HG03575 (cell line): Measurements from ENCODE around the gene CYLC1.

ENCODE experiments used
- ATAC-seq: cut with Tn5 transposase; IDR thresholded peaks from one replicate; pipeline ENCODE4 v1.9.1; 2021; ENCODE audit not compliant: unreplicated experiment, insufficient number of reproducible peaks, low FRiP score; ENCODE audit errors: extremely low read depth

The CYLC1 gene, protein sequence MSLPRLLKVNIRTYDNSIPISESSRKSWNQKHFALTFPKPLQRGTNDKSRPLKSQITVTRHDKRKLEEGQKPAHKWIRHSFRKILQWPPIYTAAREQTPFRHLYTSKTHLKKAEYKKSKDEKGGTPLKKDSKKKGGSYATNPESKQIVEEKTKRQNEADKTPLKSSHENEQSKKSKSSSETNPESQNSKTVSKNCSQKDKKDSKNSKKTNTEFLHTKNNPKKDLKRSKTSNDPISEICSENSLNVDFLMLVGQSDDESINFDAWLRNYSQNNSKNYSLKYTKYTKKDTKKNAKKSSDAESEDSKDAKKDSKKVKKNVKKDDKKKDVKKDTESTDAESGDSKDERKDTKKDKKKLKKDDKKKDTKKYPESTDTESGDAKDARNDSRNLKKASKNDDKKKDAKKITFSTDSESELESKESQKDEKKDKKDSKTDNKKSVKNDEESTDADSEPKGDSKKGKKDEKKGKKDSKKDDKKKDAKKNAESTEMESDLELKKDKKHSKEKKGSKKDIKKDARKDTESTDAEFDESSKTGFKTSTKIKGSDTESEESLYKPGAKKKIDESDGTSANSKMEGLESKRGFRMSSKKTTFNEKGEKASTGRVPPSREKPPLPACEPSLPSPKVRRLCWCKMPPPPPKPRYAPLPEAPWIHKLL

DNA sequence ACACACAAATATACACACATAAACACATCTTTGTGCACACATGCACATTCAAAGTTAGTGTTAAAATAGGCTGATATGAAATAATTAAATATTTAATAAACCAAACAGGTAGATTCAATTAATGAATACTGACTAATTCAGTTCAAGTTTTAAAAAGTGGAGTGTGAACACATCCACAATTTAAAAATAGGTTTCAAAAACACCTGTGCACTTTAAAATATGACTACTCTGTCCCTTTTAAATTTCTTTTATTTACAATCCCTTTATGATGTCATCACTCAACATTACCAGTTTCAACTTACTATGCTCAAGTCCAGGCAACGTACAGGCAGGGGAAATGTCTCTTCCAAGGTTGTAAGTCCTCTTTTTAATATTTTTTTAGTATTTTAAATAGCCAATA is at the start of gene CYLC1:
Gene CYLC1 (plus strand): TSS at position 301 of the 400 bp plus-strand sequence. CDS start 37 bp downstream, at position 338.
- no peak for ATAC-seq

DNA sequence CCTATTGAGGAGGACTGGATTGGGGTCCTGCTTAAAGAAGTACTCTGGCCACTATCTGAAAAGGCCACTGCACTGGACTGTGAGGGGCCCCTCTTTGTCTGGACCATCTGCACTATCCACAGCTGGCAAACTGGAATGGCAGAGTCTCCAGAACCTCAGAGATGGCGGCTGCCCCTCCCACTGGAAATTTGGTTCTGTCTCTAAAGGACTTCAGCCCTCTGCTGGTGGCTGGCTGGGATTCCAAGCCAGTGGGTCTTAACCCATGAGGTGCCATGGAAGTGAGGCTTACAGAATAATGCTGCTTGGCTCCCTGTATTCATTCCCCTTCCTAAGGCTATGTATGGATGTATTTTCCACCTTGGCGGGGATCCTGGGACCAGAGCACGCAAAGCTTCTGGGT is 41.6 kb upstream of the CYLC1 start:
- ATAC-seq: no peak

DNA sequence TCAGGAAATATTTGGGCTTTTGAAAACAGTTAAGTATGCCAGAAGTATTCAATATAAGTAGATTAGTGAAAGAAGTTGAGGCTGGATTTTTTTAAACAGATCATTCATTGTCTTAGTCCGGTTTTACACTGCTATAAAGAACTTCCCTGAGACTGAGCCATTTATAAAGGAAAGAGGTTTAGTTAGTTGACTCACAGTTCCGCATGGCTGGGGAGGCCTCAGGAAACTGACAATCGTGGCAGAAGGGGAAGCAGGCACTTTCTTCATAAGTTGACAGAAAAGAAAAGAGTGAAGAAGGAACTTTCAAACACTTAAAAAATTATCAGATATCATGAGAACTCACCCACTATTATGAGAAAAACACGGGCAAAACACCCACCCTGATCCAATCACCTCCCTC is 31.1 kb upstream of the CYLC1 start:
- ATAC-seq: peak; percentile 82

DNA sequence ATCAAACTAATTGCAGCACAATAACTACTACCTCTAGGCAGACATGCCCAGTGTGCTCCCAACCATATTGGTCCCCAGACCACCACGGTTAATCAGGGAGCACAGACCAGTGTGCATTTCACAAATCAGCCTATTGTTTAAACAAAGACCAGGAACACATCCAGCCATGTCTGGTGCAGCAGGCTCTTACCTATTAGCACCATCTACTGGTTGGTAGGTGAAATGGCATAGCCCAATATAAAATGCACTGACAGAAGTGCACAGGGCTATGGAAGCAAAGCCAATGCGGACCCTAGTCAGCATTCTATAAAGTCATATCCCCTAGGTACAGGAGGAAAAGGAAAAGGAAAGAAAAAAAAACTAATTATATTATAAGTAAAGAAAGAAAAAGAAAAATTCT is 15.5 kb upstream of the CYLC1 start:
- ATAC-seq: peak; percentile 97

DNA sequence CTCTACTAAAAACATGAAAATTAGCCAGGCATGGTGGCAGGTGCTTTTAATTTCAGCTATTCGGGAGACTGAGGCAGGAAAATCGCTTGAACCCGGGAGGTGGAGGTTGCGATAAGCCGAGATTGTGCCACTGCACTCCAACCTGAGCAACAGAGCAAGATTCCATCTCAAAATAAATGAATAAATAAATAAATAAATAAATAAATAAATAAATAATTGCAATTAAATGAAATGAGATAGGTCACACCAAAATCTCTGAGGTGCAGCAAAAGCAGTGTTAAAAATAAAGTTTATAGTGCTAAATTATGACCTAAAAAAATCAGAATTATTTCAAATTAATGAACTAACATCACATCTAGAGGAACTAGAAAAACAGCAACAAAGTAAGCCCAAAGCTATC is 13.6 kb upstream of the CYLC1 start:
- no peak for ATAC-seq

DNA sequence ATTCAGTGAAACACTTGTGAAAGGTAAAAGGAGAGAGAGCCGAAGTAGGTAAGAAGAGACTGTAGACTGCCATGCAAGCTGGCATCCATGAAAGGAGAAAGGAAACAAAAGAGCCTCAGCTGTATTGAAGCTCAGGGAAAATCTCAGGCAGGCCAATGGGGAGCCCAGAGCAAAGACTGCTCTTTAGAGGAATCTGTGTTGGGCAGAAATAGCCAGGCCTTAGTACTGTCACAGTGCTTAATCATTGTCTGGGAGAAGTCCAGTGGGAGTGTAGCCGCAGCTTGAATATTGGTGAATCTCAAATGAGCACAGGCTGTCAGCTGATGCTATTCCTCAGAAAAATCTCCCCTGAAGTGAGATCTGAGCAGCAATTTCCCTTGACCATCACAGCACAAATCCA is 27.6 kb downstream of the CYLC1 start:
- ATAC-seq: no peak

DNA sequence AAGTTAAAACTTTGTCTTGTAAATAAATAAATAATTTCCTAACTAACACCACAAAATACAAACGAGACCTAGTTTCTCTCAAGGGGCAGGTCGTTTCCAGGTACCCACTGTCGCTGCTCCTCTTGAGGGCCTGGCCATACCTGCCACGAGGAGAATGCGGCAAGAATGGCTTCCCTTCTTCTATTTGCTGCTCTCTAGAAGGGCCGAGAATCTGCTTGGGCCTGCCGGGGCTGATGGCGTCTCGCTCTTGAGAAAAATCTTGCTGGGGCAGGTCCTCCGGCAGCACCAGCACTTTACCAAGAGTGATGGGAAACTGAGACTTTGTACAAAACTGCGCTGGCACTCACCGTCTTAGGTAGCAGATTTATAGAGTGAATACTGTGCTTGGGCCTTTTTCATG is 31.5 kb downstream of the CYLC1 start:
- ATAC-seq: no peak

DNA sequence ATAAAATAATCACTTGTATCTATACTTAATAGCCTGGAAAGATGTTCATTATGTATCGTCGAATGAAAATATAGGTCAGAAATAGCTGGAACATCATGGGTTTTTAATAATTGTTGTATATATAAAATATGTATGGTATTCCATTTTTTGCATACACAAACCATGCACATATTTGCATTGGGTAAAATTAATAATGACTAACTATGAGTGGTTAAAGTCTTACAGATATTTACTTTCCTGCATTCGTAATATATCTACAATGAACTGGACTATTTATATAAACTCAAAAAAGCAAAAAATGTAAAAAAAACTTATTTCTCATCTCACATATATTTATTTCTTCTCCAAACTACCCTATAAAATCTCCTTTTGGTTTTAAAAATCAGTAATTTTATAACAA is 46.0 kb downstream of the CYLC1 start:
- no peak for ATAC-seq

DNA sequence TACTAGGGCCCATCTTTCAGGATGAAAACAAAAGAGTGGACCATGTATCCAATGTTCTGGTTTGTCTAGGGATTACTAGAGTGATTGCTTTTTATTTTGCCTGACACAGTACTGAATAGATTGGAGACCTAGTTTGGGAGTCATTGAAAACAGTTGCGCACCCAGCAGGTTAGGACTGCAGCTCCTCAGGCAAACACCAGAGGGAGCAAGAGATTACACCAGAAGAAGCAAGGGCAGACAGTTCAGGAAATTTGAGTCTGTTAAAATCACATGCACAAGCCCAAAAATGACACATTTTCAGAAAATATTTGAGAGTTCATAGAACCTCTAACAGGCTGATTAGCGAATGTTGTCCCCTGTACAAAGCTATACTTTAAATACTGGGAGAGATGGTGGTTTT is 55.6 kb downstream of the CYLC1 start:
- no peak for ATAC-seq

DNA sequence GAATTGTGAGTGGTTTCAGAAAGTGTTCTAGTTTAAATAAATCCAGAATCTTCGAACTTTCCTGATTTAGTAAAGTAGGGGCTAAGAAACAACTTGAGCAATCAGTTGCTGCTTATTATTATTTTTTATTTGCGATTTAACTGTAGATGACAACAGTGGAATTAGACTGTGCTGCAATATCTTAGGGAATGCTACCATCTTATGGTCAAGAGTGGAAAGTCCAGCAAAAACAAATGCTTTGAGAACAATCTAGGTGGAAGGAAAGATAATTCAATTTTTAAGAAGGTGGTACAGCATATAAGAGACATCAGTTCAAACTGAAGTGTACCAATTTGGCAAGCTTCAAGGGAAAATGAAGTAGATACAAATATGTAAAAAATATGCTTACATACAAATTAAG is 73.3 kb downstream of the CYLC1 start:
- ATAC-seq: no peak
